Panc1 (cell line): Measurements from ENCODE around the gene TAB2. TPM values are rescaled to one million over a fixed set of nuclear protein-coding genes. Genes with fewer than 3 reads are reported as not detected.

Experiments
- ATAC-seq: fragments of 200-7000 bp; cut with Tn5 transposase; 2 replicates; pipeline ENCODE4 v1.9.1; 2020; ENCODE audit warnings: mild to moderate bottlenecking, moderate library complexity
- BruUV-seq: library from RNA; stranded (reverse); fragments of 400-500 nt; replicated peaks from 2 replicates; lab custom pipeline; 2021; lab: Mats Ljungman, UMichigan
- CTCF ChIA-PET: fragments of 300-600 bp; sonication (Branson Sonifier 250); formaldehyde crosslinking; loops from one replicate; lab custom pipeline; 2022; ENCODE audit warnings: antibody characterized with exemption; lab: Charles Lee
- POLR2A ChIA-PET: fragments of 300-600 bp; sonication (Branson Sonifier 250); formaldehyde crosslinking; loops from one replicate; lab custom pipeline; 2022; ENCODE audit warnings: antibody characterized with exemption; lab: Charles Lee
- DNase-seq: peaks from one replicate; pipeline ENCODE4 v3.0.0-alpha.2; 2010; ENCODE audit warnings: low read depth, low spot score
- H3K27ac ChIP-seq: 2 replicates; pipeline ENCODE4 v1.5.1; 2011; ENCODE audit warnings: mild to moderate bottlenecking, low read length, inconsistent platforms
- H3K27me3 ChIP-seq: fragments of 200-500 bp; sonication (Bioruptor generic); 2 replicates; pipeline ENCODE4 v1.6.0; 2014; ENCODE audit warnings: low read length, inconsistent platforms; ENCODE audit not compliant: control insufficient read depth, insufficient read depth
- H3K36me3 ChIP-seq: fragments of 200-500 bp; sonication (Bioruptor generic); 2 replicates; pipeline ENCODE4 v1.5.1; 2014; ENCODE audit warnings: inconsistent platforms, mild to moderate bottlenecking, low read length, moderate library complexity; ENCODE audit not compliant: control insufficient read depth, insufficient read depth
- H3K4me1 ChIP-seq: 2 replicates; pipeline ENCODE4 v1.5.1; 2011; ENCODE audit warnings: inconsistent platforms, mild to moderate bottlenecking, low read length, moderate library complexity; ENCODE audit not compliant: control insufficient read depth, insufficient read depth
- H3K4me3 ChIP-seq, 2 experiments: 2 replicates each; pipeline ENCODE4 v1.5.1; 2011 to 2012; ENCODE audit warnings: low read depth in 2 of 2, low read length in 2 of 2, mild to moderate bottlenecking in 2 of 2, inconsistent platforms in 1 of 2, moderate library complexity in 1 of 2
- H3K9me3 ChIP-seq: fragments of 200-500 bp; sonication (Bioruptor generic); 2 replicates; pipeline ENCODE4 v1.5.1; 2014; ENCODE audit warnings: low read depth, mild to moderate bottlenecking, inconsistent platforms, low read length, moderate library complexity; ENCODE audit not compliant: control insufficient read depth, insufficient read depth
- CTCF ChIP-seq: fragments of 450-650 bp; IDR thresholded peaks from 2 replicates; pipeline ENCODE4 v1.5.1; 2017; ENCODE audit warnings: mild to moderate bottlenecking
- POLR2AphosphoS5 ChIP-seq: IDR thresholded peaks from 2 replicates; pipeline ENCODE4 v1.6.1; 2012; ENCODE audit warnings: mild to moderate bottlenecking, low read depth, low read length, moderate library complexity
- REST ChIP-seq, 2 experiments: IDR thresholded peaks; 2 replicates each; pipeline ENCODE4 v1.6.1; 2011 to 2012; ENCODE audit warnings: low read depth in 2 of 2, control low read depth in 1 of 2, low read length in 1 of 2, mild to moderate bottlenecking in 1 of 2, moderate library complexity in 1 of 2; ENCODE audit not compliant: insufficient read depth in 1 of 2
- SIN3A ChIP-seq: IDR thresholded peaks from 2 replicates; pipeline ENCODE4 v1.6.1; 2012; ENCODE audit warnings: low read depth, mild to moderate bottlenecking, low read length, moderate library complexity, borderline replicate concordance; ENCODE audit not compliant: insufficient read depth
- TCF7L2 ChIP-seq: IDR thresholded peaks from 2 replicates; pipeline ENCODE4 v1.6.1; 2011; ENCODE audit warnings: mild to moderate bottlenecking, low read depth, low read length, inconsistent platforms
- in situ Hi-C: cut with HindIII; loops from 2 replicates; pipeline ENCODE4 v1.10.0; 2016; ENCODE audit warnings: low sequenced_read_pairs, low pct_unique_long_range_greater_than_20kb
- intact Hi-C: fragments of 100-400 bp; cut with micrococcal nuclease; formaldehyde crosslinking; loops from one replicate; pipeline ENCODE4 v1.10.0; 2022; ENCODE audit not compliant: unreplicated experiment
- total RNA-seq: library from RNA; stranded (reverse); gene quantifications from one replicate; pipeline ENCODE4 v1.2.1, GENCODE V29; 2021; ENCODE audit not compliant: unreplicated experiment

Gene TAB2
- total RNA-seq, 1 experiment from 2014 or later, result 47.2 TPM

GRCh38 chr6:149334201-149334600, 16.7 kb downstream of the TAB2 start:
- no peaks in the 10 kb centered on the region for H3K9me3 ChIP-seq
- no TSS peak for BruUV-seq
- POLR2A ChIA-PET, result no interaction called here
- ATAC-seq (no peak; the same call in 1 of the 2 replicates), DNase-seq (no peak)
- TF ChIP-seq REST (IDR thresholded peaks at IDR 0.05; ENCODE audit: insufficient read depth in 1 of 2, low read depth in 2 of 2, low read length in 1 of 2) (no peak), SIN3A (no peak)
- intact Hi-C loops (no loop called here), in situ Hi-C loops (no loop called here)
- no peaks in the 10 kb centered on the region for H3K27me3 ChIP-seq
- H3K36me3 ChIP-seq, result no peaks in the 10 kb centered on the region
- no peak overlapping the region for H3K27ac ChIP-seq
- H3K4me1 ChIP-seq, result peaks cover 51% of the 10 kb centered on the region
- CTCF ChIA-PET, result no interaction called here
- no peak overlapping the region for H3K4me3 ChIP-seq

- TF ChIP-seq POLR2AphosphoS5 (no peak), SIN3A (no peak), CTCF (no peak), TCF7L2 (no peak), REST (IDR thresholded peaks at IDR 0.05; ENCODE audit: insufficient read depth in 1 of 2, low read depth in 2 of 2, low read length in 1 of 2) (no peak)
- Histone ChIP-seq H3K9me3 (no peaks in the 10 kb centered on the region), H3K27me3 (no peaks in the 10 kb centered on the region), H3K4me1 (peaks cover 51% of the 10 kb centered on the region), H3K36me3 (no peaks in the 10 kb centered on the region), H3K4me3 (no peak overlapping the region), H3K27ac (no peak overlapping the region)
- in situ Hi-C loops (no loop called here), intact Hi-C loops (no loop called here)
- BruUV-seq, result no TSS peak
- DNase-seq, result no peak
- ChIA-PET POLR2A (interaction anchor here (0.6 kb wide), 1 partner anchor 10 kb away, joined by 3 read pairs; no protein-coding TSS in a partner anchor), CTCF (no interaction called here)
- ATAC-seq, result no peak
Observed at GRCh38 chr6:149334682-149335160, 17.2 kb downstream of the TAB2 start.
